Epithelial cell of umbilical artery (primary cell): ENCODE results near the gene FUCA2. TPM values are rescaled to one million over a fixed set of nuclear protein-coding genes. Genes with fewer than 3 reads are reported as not detected.

Experiments
- total RNA-seq: library from RNA; depleted of rRNA; stranded (reverse); fragments of >200 nt; gene quantifications from 2 replicates; pipeline ENCODE4 v1.2.3, GENCODE V29; 2014

The FUCA2 gene
- 36.4 and 49.5 TPM in 2 replicates for total RNA-seq

GRCh38 chr6:143510991-143511891, at the start of gene FUCA2:
TSS of gene FUCA2 (minus strand) at chr6:143511720. CDS start at chr6:143511634, 86 bp downstream.

GRCh38 chr6:143450453-143451371, 60.8 kb downstream of the FUCA2 start, which contains the start of the genes ADAT2 and PEX3:
TSS of gene ADAT2 (minus strand) at chr6:143450695. CDS start at chr6:143450658, 37 bp downstream.
TSS of gene PEX3 (plus strand) at chr6:143450805. CDS start at chr6:143451043, 238 bp downstream.

Other genes starting within 250 kb of the FUCA2 start
- 3.2 and 7.1 TPM in 2 replicates for gene ADAT2, start 61.0 kb downstream of the FUCA2 start, total RNA-seq
- 14.6 and 15.0 TPM in 2 replicates for gene PEX3, start 60.9 kb downstream of the FUCA2 start, total RNA-seq
- 110 and 168 TPM in 2 replicates for gene PHACTR2, start 166.2 kb upstream of the FUCA2 start, total RNA-seq